ENCODE measurements around the gene RINL.
A peak's percentile ranks its signal among the peaks of the same experiment; 100 is the strongest.
"Not testable (repeated sequence)": the region's sequence is repeated elsewhere in the genome, so short reads cannot be mapped to it uniquely, and the experiment has no call there.

Gene RINL

GRCh38 chr19:38873400-38873799 is 4.7 kb downstream of the RINL start:
- DNase-seq: not testable (repeated sequence)

GRCh38 chr19:38870612-38871011 is 7.5 kb downstream of the RINL start:
- no peak for DNase-seq

GRCh38 chr19:38869836-38870607 is 8.1 kb downstream of the RINL start:
- DNase-seq: peak; percentile 67

GRCh38 chr19:38869160-38869835 is 8.8 kb downstream of the RINL start:
- no peak for DNase-seq

GRCh38 chr19:38868551-38868950 is 9.5 kb downstream of the RINL start:
- no peak for DNase-seq

- no peak for DNase-seq
Observed at GRCh38 chr19:38867171-38867780, 10.8 kb downstream of the RINL start.

- DNase-seq: peak; percentile 20
Observed at GRCh38 chr19:38862321-38863059, 15.6 kb downstream of the RINL start.

GRCh38 chr19:38861368-38861767 is 16.7 kb downstream of the RINL start:
- DNase-seq: no peak

GRCh38 chr19:38859631-38860204 is 18.4 kb downstream of the RINL start:
- not testable (repeated sequence) for DNase-seq

GRCh38 chr19:38856813-38857212 is 21.3 kb downstream of the RINL start:
- DNase-seq: no peak

- not testable (repeated sequence) for DNase-seq
Observed at GRCh38 chr19:38855751-38856150, 22.3 kb downstream of the RINL start.

GRCh38 chr19:38854961-38855360 is 23.1 kb downstream of the RINL start:
- DNase-seq: not testable (repeated sequence)

- DNase-seq: no peak
Observed at GRCh38 chr19:38853214-38853613, 24.9 kb downstream of the RINL start.

- DNase-seq: peak; percentile 71
Observed at GRCh38 chr19:38852231-38853044, 25.6 kb downstream of the RINL start.

- DNase-seq: peak; percentile 93
Observed at GRCh38 chr19:38851622-38852230, 26.3 kb downstream of the RINL start.

GRCh38 chr19:38850976-38851621 is 27.0 kb downstream of the RINL start:
- no peak for DNase-seq

GRCh38 chr19:38850436-38850975 is 27.6 kb downstream of the RINL start:
- DNase-seq: no peak

GRCh38 chr19:38849860-38850435 is 28.1 kb downstream of the RINL start, which contains the start of gene HNRNPL:
HNRNPL (minus strand) TSS chr19:38849986; CDS start chr19:38849966, 20 bp downstream.
- DNase-seq: peak; percentile 100

- DNase-seq: peak; percentile 96
Observed at GRCh38 chr19:38849147-38849859, 28.8 kb downstream of the RINL start.

All from fibroblast of skin of right biceps (primary cell).